ENCODE results near the gene SPATA17.

DNA sequence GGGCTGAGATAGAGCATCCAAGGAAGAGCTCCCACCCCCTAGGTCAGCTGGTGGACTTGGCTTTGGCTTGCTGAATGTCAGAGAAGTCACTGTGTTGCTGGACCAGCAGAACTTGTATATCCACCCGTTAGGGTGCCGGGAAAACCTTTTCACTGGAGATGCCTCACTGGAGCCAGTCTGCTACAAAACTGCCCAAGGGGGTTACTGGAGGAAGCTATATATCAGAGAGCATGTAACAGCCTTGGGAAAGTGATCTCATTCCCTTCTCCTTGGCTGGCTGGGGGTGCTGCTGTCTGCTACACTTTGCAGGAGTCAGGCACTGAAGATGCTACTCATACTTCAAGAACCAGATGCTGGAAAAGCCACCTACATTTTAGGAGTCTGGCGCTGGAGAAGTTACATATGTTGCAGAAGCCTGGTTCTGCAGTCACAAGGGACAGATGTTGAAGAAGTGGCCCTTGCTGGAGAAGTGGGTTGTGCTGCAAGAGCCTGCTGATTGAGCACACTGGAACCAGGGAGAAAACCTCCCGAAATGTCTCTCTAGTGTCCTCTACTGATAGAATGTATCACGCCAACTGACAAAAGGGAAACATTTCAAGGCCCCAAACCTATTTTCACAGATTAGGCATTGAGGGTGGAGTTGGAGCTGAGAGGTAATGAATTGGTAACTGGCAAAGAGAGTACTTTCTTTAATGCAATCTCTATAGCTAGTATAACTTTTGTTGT, 250.6 kb downstream of the SPATA17 start:
- TF ChIP-seq, protein P1, sequence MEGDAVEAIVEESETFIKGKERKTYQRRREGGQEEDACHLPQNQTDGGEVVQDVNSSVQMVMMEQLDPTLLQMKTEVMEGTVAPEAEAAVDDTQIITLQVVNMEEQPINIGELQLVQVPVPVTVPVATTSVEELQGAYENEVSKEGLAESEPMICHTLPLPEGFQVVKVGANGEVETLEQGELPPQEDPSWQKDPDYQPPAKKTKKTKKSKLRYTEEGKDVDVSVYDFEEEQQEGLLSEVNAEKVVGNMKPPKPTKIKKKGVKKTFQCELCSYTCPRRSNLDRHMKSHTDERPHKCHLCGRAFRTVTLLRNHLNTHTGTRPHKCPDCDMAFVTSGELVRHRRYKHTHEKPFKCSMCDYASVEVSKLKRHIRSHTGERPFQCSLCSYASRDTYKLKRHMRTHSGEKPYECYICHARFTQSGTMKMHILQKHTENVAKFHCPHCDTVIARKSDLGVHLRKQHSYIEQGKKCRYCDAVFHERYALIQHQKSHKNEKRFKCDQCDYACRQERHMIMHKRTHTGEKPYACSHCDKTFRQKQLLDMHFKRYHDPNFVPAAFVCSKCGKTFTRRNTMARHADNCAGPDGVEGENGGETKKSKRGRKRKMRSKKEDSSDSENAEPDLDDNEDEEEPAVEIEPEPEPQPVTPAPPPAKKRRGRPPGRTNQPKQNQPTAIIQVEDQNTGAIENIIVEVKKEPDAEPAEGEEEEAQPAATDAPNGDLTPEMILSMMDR (IDR thresholded peaks at IDR 0.05), result no peak
- no peak for TF ChIP-seq POLR2A (IDR thresholded peaks at IDR 0.05)

Data from uterus (tissue), 2 donors.